GM19351 (cell line): ENCODE results near the gene FAM120C.

Experiments used
- ATAC-seq: cut with Tn5 transposase; IDR thresholded peaks from one replicate; pipeline ENCODE4 v1.9.1; 2021; ENCODE audit warnings: mild to moderate bottlenecking, moderate library complexity; ENCODE audit not compliant: unreplicated experiment

Gene FAM120C

DNA sequence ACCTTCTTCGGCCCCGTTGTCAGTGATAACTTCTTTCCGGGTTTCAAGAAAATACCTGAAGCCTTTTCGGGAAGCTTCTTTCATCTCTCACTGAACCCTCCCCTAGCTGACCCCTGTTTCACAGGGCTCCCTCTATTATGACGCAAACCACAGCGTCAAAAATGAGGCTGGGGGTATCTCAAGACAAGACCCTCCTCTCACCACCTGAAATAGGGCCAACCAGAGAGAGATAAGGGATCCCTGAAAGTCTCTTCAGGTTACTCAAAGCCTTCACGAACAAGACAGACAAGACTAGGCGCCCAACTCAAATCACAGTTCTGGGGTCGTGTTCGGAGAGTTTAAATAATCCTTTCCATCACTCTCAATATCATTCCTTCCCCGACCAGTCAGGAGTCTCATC is 140.0 kb downstream of the FAM120C start:
- no peak for ATAC-seq

GRCh38 chrX:54042609-54043021 is 140.4 kb downstream of the FAM120C start:
- ATAC-seq, result no peak

GRCh38 chrX:54030329-54030728 is 152.7 kb downstream of the FAM120C start:
- ATAC-seq, result no peak

DNA sequence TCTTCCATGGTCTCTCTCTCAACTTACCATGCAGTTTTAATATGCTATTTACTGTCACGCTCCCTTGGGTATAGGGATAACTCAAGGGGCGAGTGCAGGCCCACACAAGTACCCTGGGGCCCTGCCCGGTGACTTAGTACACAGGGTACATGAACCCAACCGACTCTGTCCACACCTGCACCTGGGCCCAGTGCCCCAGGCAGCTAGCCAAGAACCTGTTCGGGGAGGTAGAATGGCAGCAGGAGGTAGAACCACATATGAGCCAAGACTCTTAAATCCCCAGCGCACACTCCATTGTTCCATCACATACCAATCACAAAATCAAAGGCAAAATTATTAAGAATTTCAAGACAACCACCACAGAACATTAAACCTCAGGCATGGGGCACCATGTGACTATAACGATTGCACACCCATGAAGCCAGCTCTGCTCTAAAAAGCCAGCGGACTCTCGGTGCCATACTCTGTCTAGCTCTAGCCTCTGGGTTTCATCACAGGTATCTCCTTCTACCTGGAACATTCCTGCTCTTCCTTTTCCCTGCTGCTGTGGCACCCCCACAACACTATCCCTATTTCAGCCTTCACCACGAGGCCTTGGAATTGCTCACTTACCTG is 153.4 kb downstream of the FAM120C start:
- ATAC-seq, result no peak

- no peak for ATAC-seq
Measured at GRCh38 chrX:54024350-54024749, 158.7 kb downstream of the FAM120C start.
